Measurements from ENCODE around the gene COX6B2.
A peak's percentile ranks its signal among the peaks of the same experiment; 100 is the strongest.

COX6B2 gene

GRCh38 chr19:55358493-55358892, 4.0 kb upstream of the COX6B2 start:
- no peak overlapping the region for H3K4me3 ChIP-seq (ENCODE audit: low read length)
- TF ChIP-seq CTCF (IDR thresholded peaks at IDR 0.05; ENCODE audit: insufficient read depth, low read depth, low read length, missing control alignments) = no peak
- no peak for DNase-seq (ENCODE audit: low read depth)

GRCh38 chr19:55355213-55355821, 798 bp upstream of the COX6B2 start:
- DNase-seq (ENCODE audit: low read depth) = peak; percentile 86
- no peak for TF ChIP-seq CTCF (IDR thresholded peaks at IDR 0.05; ENCODE audit: insufficient read depth, low read depth, low read length, missing control alignments)
- no peak overlapping the region for H3K4me3 ChIP-seq (ENCODE audit: low read length)

GRCh38 chr19:55353803-55354697, 469 bp downstream of the COX6B2 start:
- peak overlapping the region; percentile 44 for H3K4me3 ChIP-seq (ENCODE audit: low read length)
- no peak for TF ChIP-seq CTCF (IDR thresholded peaks at IDR 0.05; ENCODE audit: insufficient read depth, low read depth, low read length, missing control alignments)
- peak; percentile 70 for DNase-seq (ENCODE audit: low read depth)

GRCh38 chr19:55353356-55353802, 1.1 kb downstream of the COX6B2 start:
- H3K4me3 ChIP-seq (ENCODE audit: low read length) = peak overlapping the region; percentile 44
- no peak for DNase-seq (ENCODE audit: low read depth)
- no peak for TF ChIP-seq CTCF (IDR thresholded peaks at IDR 0.05; ENCODE audit: insufficient read depth, low read depth, low read length, missing control alignments)

- no peak overlapping the region for H3K4me3 ChIP-seq (ENCODE audit: low read length)
- DNase-seq (ENCODE audit: low read depth) = no peak
- TF ChIP-seq CTCF (IDR thresholded peaks at IDR 0.05; ENCODE audit: insufficient read depth, low read depth, low read length, missing control alignments) = no peak
These were observed 1.9 kb downstream of the COX6B2 start for GRCh38 chr19:55352549-55353145.

GRCh38 chr19:55352040-55352439, 2.5 kb downstream of the COX6B2 start:
- no peak for TF ChIP-seq CTCF (IDR thresholded peaks at IDR 0.05; ENCODE audit: insufficient read depth, low read depth, low read length, missing control alignments)
- peak; percentile 47 for DNase-seq (ENCODE audit: low read depth)
- H3K4me3 ChIP-seq (ENCODE audit: low read length) = no peak overlapping the region

Measured in epithelial cell of esophagus (primary cell).